ENCODE results near the gene KLF15. TPM values are rescaled to one million over a fixed set of nuclear protein-coding genes. Genes with fewer than 3 reads are reported as not detected.

Gene KLF15
- total and polyA plus RNA-seq, 2 of the 4 experiments (the other 2 are of a cell fraction): 0.18 to 0.24 TPM

GRCh38 chr3:126399756-126400155 lies 42.5 kb upstream of the KLF15 start:
- Histone ChIP-seq H3K9ac (ENCODE audit: low read depth, low read length) (no peak overlapping the region), H3K9me3 (ENCODE audit: control insufficient read depth, insufficient read depth, low read length) (no peaks in the 10 kb centered on the region), H4K8ac (ENCODE audit: low read depth in 2 of 2, low read length in 2 of 2) (no peak overlapping the region), H3K9me1 (ENCODE audit: insufficient read depth, low read length) (no peaks in the 10 kb centered on the region; the same call in 1 of the 2 replicates), H4K91ac (ENCODE audit: insufficient read depth, low read depth, low read length) (no peak overlapping the region), H3K14ac (replicated peaks; ENCODE audit: low read depth, low read length) (no peak overlapping the region), H2BK15ac (ENCODE audit: low read depth, low read length) (no peak overlapping the region), H3K23ac (ENCODE audit: low read depth, low read length) (no peak overlapping the region), H3K36me3 (ENCODE audit: control insufficient read depth, insufficient read depth, low read length) (no peaks in the 10 kb centered on the region), H2AFZ (replicated peaks; ENCODE audit: low read length, poor library complexity) (no peak overlapping the region), H3K27ac (ENCODE audit: insufficient read depth, low read length) (no peak overlapping the region), H3K4ac (ENCODE audit: low read depth, low read length) (no peak overlapping the region), H2BK20ac (ENCODE audit: low read depth, low read length) (no peak overlapping the region), H4K5ac (ENCODE audit: low read depth, low read length) (no peak overlapping the region), H3K4me1 (ENCODE audit: control insufficient read depth, insufficient read depth, low read length) (no peaks in the 10 kb centered on the region), H2BK5ac (ENCODE audit: low read depth, low read length, poor library complexity, severe bottlenecking) (no peak overlapping the region), H3K18ac (ENCODE audit: low read depth, low read length) (no peak overlapping the region), H4K20me1 (ENCODE audit: insufficient read depth, low read length) (no peaks in the 10 kb centered on the region), H2BK120ac (ENCODE audit: low read depth, low read length) (no peak overlapping the region), H3K4me3 (ENCODE audit: insufficient read depth, low read depth, low read length) (no peak overlapping the region), H3K27me3 (ENCODE audit: control insufficient read depth, insufficient read depth, low read length) (peaks cover 19% of the 10 kb centered on the region), H2AK5ac (ENCODE audit: low read depth, low read length) (no peak overlapping the region), H3K79me1 (ENCODE audit: low read depth in 1 of 2, low read length in 2 of 2) (no peaks in the 10 kb centered on the region), H3K4me2 (ENCODE audit: low read depth, low read length) (no peak overlapping the region), H2AK9ac (replicated peaks; ENCODE audit: low read depth, low read length, poor library complexity) (no peak overlapping the region), H3K56ac (ENCODE audit: extremely low read depth, insufficient read depth, low read length) (no peak overlapping the region)
- DNase-seq: no peak
- in situ Hi-C loops (cut with MboI; ENCODE audit: low sequenced_read_pairs) (loop anchor here (10.0 to 25.0 kb wide), 2 partner anchors 155 to 437 kb away; partner anchors contain the start of gene ROPN1B), intact Hi-C loops (cut with micrococcal nuclease) (no loop called here), dilution Hi-C loops (cut with HindIII; ENCODE audit: low sequenced_read_pairs, unreplicated experiment) (no loop called here)
- ChIA-PET CTCF (no interaction called here), POLR2A (ENCODE audit: unreplicated experiment) (no interaction called here)
- no CpG with 5 or more reads among the region's 4 CpGs for WGBS, 2 experiments (ENCODE audit: extremely low coverage in 2 of 2, insufficient read length in 1 of 2)
- TF ChIP-seq FOS (IDR thresholded peaks at IDR 0.05; ENCODE audit: low read depth, low read length) (no peak), RCOR1 (IDR thresholded peaks at IDR 0.05; ENCODE audit: insufficient replicate concordance, low read length) (no peak), MXI1 (IDR thresholded peaks at IDR 0.05; ENCODE audit: borderline replicate concordance, low read depth, low read length) (no peak), USF2 (IDR thresholded peaks at IDR 0.05; ENCODE audit: low read depth, low read length) (no peak), CHD1 (IDR thresholded peaks at IDR 0.05; ENCODE audit: low read depth, low read length) (no peak), NFE2L2 (IDR thresholded peaks at IDR 0.05; ENCODE audit: low read depth, low read length) (no peak), SMC3 (IDR thresholded peaks at IDR 0.05; ENCODE audit: low read depth, low read length) (no peak), POLR2A (IDR thresholded peaks at IDR 0.05; ENCODE audit: low read depth, low read length) (no peak), RFX5 (IDR thresholded peaks at IDR 0.05; ENCODE audit: low read depth, low read length) (no peak)
- ATAC-seq (ENCODE audit: low read depth): no peak
- no TSS peak for BruUV-seq (replicated peaks)
